BJ (cell line): ENCODE measurements around the gene KLHL40. TPM values are rescaled to one million over a fixed set of nuclear protein-coding genes. Genes with fewer than 3 reads are reported as not detected.

Source experiments
- CTCF ChIA-PET: fragments of 350-600 bp; formaldehyde crosslinking; extraction: SDS; loops from one replicate; lab custom pipeline; 2021; ENCODE audit warnings: antibody characterized with exemption, inconsistent platforms; lab: Yijun Ruan, JAX
- POLR2A ChIA-PET: fragments of 300-600 bp; sonication (Branson Sonifier 250); formaldehyde crosslinking; extraction: SDS; loops from one replicate; lab custom pipeline; 2021; ENCODE audit warnings: antibody characterized with exemption; lab: Charles Lee
- DNase-seq: peaks from one replicate; pipeline ENCODE4 v3.0.0-alpha.2; 2011; ENCODE audit warnings: low read depth
- H3K27me3 ChIP-seq: 2 replicates; pipeline ENCODE4 v1.6.0; 2011; ENCODE audit warnings: low read length; ENCODE audit not compliant: control insufficient read depth, insufficient read depth
- H3K36me3 ChIP-seq: 2 replicates; pipeline ENCODE4 v1.5.1; 2011; ENCODE audit warnings: low read length; ENCODE audit not compliant: control insufficient read depth, insufficient read depth
- H3K4me3 ChIP-seq: 2 replicates; pipeline ENCODE4 v1.5.1; 2011; ENCODE audit warnings: low read depth, mild to moderate bottlenecking, control low read depth, low read length
- CTCF ChIP-seq: IDR thresholded peaks from 2 replicates; pipeline ENCODE4 v1.5.1; 2011; ENCODE audit warnings: low read depth, mild to moderate bottlenecking, control low read depth, inconsistent platforms, low read length, moderate library complexity; ENCODE audit not compliant: insufficient read depth
- polyA plus RNA-seq: library from polyadenylated mRNA; depleted of rRNA; stranded (reverse); fragments of >200 nt; gene quantifications from 2 replicates; pipeline ENCODE4 v1.2.3, GENCODE V29; 2011

The KLHL40 gene
- polyA plus RNA-seq, 1 experiment = not detected

- Histone ChIP-seq H3K27me3 (peaks cover 4% of the 10 kb centered on the region), H3K36me3 (no peaks in the 10 kb centered on the region), H3K4me3 (no peak overlapping the region)
- no peak for TF ChIP-seq CTCF
- DNase-seq = no peak
- ChIA-PET CTCF (no interaction called here), POLR2A (no interaction called here)
Observed at GRCh38 chr3:42681361-42682038, 3.8 kb upstream of the KLHL40 start.

GRCh38 chr3:42682301-42683070, 2.9 kb upstream of the KLHL40 start:
- Histone ChIP-seq H3K27me3 (peaks cover 8% of the 10 kb centered on the region), H3K4me3 (no peak overlapping the region), H3K36me3 (no peaks in the 10 kb centered on the region)
- ChIA-PET POLR2A (no interaction called here), CTCF (no interaction called here)
- DNase-seq = no peak
- no peak for TF ChIP-seq CTCF

DNA sequence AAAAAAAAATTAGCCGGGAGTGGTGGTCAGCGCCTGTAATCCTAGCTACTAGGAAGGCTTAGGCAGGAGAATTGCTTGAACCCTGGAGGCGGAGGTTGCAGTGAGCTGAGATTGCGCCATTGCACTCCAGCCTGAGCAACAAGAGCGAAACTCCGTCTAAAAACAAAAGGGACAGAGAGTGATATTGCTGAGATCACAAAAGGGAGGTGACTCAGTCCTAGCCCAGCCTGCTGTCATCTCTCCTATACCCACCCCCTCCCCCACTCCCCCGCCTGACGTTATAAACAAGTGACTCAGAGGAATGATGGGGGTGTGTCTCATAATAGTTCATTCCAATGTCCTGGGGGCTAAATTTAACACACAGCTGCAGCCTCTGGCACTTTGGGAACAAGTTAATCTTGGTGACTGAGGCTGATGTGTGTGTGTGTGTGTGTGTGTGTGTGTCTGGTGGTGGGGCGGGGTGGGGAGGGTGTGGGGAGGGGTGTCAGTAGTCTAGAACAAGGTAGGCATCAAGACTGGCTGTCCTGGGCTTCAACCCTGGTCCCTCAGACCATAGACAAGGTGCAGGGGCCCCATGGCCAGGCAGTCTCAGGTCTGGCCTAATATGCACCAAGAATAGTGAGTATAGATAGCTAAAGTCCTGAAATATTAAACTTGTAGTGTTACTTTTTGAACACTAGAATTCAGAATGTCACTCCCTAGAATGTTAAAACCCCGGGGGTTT, 1.3 kb upstream of the KLHL40 start:
- CTCF ChIA-PET = no interaction called here
- Histone ChIP-seq H3K27me3 (peaks cover 8% of the 10 kb centered on the region), H3K4me3 (no peak overlapping the region), H3K36me3 (no peaks in the 10 kb centered on the region)
- POLR2A ChIA-PET = no interaction called here
- DNase-seq = peak; percentile 80
- no peak for TF ChIP-seq CTCF

DNA sequence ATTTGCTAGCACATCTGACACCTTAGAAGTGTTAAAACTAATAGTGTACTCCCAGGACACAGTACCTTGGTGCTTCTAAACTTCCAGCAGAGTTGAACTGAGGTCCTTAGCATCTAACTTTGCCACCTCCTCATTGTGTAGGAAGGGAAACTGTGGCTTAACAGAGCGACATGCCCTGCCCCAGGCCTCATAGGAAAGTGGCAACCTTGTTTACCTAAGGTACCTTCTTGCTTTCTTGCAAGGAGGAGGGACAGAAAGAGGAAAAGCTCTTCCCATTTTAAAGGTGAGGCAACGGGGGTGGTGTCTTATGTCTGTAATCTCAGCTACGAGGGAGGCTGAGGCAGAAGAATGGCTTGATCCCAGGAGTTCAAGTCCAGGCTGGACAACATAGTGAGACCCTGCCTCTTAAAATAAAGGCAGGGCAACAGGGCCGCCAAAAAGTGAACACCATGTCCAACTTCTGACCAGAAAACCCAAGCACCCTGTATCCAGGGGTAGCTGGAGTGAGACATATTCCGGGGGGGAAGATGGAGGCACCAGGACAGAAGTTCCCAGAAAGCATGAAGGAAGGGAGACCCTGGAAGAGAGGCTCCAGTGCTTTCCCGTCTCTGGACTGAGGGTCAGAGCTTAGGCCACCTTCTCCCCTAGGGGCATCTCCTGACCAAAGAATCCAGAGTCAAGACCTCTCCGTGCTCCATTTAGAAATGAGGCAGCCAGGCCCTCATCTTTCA, 540 bp upstream of the KLHL40 start:
- ChIA-PET CTCF (no interaction called here), POLR2A (interaction anchor here (0.6 kb wide), 1 partner anchor 914 kb away, joined by 3 read pairs; no protein-coding TSS in a partner anchor)
- no peak for TF ChIP-seq CTCF
- H3K27me3 ChIP-seq = peaks cover 8% of the 10 kb centered on the region
- H3K4me3 ChIP-seq = no peak overlapping the region
- no peak for DNase-seq
- no peaks in the 10 kb centered on the region for H3K36me3 ChIP-seq
